COLO668 (cell line): ENCODE results near the gene SETD1A.

Source experiments
- DNase-seq: peaks from one replicate; lab custom pipeline; 2025; ENCODE audit not compliant: unreplicated experiment; lab: John Stamatoyannopoulos, UW

SETD1A gene

DNA sequence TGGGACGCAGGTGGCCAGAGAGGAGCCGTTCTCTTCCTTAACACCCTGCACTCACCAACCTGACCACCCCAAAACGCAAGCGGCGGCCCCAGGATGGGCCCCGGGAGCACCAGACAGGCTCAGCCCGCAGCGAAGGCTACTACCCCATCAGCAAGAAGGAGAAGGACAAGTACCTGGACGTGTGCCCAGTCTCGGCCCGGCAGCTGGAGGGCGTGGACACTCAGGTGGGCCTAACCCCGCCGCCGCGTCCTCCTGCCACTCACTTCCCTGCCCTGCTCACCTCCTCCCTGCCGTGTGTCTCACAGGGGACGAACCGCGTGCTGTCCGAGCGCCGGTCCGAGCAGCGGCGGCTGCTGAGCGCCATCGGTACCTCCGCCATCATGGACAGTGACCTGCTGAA is 22.9 kb downstream of the SETD1A start:
- DNase-seq = no peak

GRCh38 chr16:30980959-30981358 is 23.4 kb downstream of the SETD1A start:
- DNase-seq = no peak

DNA sequence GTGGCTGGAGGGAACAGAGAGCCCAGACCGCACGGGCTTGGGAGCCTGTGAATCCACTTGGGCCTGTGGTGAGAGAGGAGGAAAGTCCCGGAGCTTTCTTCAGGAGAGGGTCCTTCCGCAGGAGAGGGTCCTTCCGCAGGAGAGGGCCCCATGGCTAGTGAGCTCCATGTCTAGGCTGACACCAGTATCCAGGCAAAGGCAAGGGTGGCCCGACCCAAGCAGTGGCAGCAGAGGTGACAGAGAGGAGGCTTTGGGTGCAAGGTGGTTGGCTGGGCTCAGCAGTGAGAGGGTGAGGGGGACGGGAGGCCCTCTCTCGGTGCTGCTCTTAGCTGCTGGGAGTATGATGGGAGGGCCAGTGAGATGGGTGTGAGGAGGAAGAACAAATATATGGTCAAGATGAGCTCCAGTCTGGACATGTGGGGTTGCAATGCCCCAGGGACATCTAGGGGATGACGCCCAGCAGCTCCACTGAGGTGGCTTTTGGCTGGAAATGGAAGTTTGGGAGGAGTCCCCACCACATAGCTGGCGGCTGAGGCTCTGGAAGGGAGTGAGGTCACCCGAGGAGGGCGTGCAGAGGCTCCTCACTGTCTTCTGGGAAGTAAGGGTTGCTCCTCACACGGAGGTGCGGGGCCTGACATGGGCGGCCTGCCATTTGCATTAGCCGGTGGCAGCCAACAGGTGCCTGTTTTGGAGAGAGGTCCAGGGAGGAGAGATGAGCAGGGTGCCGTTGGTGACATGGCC is 25.2 kb downstream of the SETD1A start:
- DNase-seq = no peak

- no peak for DNase-seq
Observed at GRCh38 chr16:30983289-30983889, 25.8 kb downstream of the SETD1A start.

DNA sequence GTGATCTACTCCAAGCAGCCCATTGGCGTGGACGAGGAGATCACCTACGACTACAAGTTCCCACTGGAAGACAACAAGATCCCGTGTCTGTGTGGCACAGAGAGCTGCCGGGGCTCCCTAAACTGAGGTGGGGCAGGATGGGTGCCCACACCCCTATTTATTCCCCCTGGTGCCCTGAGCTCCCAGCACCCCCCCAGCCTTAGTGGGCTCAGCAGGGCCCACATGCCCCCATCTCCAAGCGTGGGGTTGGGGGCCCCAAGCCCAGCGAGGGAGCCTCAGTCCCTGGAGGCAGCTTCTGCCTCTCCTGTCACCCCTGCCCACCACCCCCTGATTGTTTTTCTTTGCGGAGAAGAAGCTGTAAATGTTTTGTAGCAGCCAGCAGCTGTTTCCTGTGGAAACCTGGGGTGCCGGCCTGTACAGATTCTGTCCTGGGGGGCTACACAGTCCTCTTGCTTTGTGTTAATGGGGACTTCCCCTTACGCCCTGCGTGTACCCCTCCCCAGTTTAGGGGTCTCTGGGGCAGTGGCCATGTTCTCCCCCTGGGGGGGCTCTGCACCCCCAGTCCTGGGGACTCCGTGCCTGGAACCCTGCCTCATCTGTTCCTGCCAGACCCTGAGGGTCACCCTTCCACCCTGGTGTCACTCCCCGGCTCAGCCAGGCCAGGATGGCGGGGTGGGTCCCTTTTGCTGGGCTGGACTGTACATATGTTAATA is 26.5 kb downstream of the SETD1A start:
- no peak for DNase-seq

GRCh38 chr16:30984669-30985400 is 27.3 kb downstream of the SETD1A start, which contains the start of gene HSD3B7:
Gene HSD3B7, plus strand, starts transcription at chr16:30985207. Its CDS starts 452 bp downstream, at chr16:30985659.
- peak; percentile 83 for DNase-seq

DNA sequence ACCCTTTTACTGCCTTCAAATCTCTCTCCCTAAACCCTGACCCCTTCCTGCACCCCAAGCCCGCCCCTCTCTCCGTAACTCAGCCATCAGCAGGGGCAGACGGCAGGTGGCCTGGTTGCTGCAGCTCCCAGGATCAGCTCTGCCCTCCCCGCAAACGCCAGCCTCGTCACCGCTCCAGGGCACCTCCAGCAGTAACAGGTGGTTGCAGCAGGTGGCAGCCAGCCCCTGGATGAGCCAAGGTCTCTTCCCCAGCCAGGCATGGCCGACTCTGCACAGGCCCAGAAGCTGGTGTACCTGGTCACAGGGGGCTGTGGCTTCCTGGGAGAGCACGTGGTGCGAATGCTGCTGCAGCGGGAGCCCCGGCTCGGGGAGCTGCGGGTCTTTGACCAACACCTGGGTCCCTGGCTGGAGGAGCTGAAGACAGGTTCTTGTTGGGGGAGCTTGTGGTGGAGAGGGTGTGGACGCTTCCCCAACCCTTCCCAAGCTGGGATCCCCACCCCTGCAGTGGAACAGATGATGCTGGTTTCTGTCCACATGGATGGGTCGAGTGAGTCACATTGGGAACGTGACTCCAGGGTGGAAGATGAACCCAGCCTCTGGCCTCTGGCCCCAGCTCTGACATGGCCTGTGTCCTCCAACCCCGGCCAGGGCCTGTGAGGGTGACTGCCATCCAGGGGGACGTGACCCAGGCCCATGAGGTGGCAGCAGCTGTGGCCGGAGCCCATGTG is 28.0 kb downstream of the SETD1A start:
- DNase-seq = peak; percentile 88

DNA sequence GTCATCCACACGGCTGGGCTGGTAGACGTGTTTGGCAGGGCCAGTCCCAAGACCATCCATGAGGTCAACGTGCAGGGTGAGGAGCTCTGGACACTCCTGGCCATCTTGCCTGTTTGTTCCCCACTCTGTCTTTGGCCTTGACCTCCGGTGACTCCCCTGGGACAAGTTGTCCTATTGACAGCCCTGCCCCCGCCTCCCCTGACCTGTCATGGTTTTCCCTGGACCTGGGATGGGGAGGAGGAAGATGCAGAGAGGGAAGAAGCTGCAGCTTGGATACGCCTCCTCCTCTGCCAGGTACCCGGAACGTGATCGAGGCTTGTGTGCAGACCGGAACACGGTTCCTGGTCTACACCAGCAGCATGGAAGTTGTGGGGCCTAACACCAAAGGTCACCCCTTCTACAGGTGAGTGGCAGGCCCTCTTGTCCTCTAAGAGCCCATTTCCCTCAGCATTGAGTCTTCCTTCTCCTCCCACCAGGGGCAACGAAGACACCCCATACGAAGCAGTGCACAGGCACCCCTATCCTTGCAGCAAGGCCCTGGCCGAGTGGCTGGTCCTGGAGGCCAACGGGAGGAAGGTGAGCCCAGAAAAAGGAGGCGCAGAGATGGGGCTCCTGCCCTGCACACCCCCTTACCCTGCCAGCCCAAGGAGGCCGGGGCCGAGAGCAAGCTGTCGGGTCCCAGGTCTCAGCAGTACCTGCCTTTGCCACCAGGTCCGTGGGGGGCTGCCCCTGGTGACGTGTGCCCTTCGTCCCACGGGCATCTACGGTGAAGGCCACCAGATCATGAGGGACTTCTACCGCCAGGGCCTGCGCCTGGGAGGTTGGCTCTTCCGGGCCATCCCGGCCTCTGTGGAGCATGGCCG is 28.8 kb downstream of the SETD1A start:
- DNase-seq = no peak

- DNase-seq = no peak
Observed at GRCh38 chr16:30987581-30988190, 30.1 kb downstream of the SETD1A start.

DNA sequence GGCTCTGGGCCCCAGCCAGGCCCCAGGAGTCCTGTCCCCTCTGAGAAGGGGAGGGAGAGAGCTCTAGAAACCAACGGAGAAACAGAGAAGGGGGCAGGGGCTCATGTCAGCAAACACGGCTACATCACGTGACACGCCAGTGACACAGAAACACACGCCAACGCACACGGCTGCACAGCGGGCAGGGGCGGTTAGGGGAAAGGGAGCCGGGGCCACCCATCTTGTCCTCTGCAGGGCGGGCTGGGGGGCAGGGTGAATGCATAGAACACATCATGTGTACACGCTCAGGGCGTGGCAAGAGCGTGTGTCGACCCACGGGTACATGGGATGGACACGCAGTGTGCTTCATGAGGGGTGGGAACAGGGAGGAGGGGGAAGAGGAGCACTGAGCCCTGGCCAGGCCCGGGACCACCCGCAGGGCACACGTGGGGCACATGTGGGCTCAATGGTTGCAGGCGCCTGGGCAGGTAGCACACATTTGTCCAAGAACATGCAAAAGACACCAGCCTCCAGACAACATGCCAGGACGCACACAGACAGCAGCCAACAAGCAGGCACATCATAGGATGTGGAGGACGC is 32.0 kb downstream of the SETD1A start:
- no peak for DNase-seq

DNA sequence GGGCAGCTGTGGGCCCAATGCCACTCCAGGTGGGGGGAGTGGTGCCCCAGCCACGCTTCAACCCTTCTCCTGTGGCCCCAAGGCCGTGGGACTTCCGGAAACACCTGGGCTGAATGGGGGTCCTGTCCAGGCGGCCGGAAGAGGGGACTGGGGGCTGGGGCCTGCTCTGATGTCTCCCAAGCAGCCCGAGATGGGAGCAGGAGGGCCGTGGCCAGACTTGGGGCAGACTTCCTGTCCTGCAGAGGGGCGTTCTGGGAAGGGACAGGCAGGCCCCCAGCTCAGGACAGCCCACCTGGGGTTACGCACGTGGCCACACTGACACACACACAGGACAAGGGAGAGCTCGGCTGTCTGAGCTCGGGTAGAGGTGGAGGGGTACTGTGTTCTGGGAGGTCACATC is 32.6 kb downstream of the SETD1A start:
- DNase-seq = no peak

- DNase-seq = no peak
Observed at GRCh38 chr16:30991052-30991451, 33.5 kb downstream of the SETD1A start.

DNA sequence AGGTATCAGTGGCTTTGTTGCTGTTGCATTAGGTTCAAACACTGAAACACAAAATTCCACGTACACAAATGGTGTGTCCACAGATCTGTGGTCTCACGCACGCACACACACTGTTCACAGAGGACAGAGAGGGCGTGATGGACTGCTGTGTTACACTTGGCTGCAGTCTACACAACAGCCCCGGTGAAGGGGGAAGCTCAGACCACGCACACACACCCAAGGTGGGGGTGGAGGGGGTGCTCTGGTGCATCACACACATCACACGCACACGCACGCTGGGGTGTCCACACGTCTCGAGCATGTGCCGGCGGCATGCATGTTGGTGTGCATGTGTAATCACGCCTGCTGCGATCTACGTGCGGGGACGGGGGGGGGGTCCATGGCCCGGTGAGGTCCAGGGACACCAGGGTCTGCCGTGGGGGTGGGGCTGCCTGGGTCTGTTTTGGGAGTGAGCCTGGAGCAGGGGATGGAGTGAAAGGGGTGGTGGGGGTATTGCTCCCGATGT is 34.8 kb downstream of the SETD1A start:
- DNase-seq = no peak

- DNase-seq = no peak
Observed at GRCh38 chr16:30992931-30993816, 35.6 kb downstream of the SETD1A start.

- DNase-seq = no peak
Observed at GRCh38 chr16:30995927-30996323, 38.4 kb downstream of the SETD1A start.

DNA sequence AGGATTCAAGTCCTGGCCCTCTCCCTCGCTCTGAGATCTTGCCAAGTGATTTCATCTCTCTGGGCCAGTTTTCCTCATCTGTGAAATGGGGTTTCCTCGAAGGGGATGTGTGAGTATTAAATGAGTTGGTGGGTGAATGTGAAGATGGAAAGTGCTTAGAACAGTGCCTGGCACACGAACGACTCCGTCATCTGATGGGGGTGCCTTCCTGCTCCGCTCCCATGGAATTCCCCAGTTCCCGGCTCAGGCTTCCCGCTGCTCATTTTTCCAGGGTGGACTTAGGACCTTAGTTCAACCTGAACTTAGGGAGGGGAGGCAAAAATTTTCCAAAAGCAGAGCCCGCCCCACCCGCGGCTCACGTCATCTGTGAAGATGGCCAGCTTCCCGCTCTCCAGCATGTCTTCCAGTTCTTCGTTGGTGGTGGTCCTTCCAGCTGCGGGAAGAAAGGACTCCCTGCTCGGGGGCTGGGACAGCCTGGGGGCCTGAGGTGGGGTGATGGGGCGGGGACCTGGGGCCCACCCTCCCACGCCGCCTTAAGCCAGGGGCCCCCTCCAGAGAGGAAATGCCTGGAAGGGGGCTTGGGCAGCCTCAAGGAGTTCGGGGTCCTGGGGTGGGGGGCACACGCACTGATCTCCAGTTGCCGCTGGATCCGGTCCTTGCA is 38.9 kb downstream of the SETD1A start:
- DNase-seq = no peak

DNA sequence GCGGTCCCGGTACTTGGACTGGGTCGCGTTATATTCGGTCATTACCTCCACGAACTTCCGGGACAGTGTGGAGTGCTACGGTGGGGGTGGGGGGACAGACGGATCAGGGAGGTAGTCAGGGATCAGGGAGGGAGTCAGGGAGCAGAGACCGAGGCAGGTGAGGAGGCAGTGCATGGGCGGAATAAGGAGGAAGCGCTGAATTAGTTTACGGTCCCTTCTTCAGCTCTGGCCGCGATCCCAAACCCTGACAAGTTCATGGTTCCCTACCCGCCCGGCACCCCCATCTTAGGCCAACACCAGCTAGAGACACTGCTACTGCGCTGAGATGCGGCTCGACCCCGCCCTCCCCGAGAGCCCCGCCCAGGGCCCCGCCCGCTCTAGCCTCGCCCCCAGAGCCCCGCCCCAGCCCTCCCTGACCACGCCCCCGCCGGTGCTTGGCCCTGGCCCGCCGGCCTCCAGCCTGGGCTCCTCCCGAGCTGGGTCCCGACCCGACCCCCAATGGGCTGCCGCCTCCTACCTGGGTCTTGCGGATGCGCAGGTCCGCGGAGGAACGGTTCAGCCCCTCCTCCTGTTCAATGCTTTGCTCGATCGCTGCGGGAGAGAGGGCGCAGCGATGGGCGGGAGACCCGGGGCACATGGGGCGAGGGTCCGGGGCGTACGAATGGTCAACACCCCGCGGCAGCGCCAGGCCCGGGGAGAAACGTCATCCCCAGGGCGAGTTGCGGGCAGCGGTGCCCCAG is 39.6 kb downstream of the SETD1A start:
- DNase-seq = peak; percentile 48
